Measurements from ENCODE around the gene CLCN1.
A peak's percentile ranks its signal among the peaks of the same experiment; 100 is the strongest.
"Not testable (repeated sequence)": the region's sequence is repeated elsewhere in the genome, so short reads cannot be mapped to it uniquely, and the experiment has no call there.

Gene CLCN1

GRCh38 chr7:143315776-143316175, at the start of gene CLCN1:
Gene CLCN1, plus strand, starts transcription at chr7:143316111. Its CDS starts 102 bp downstream, at chr7:143316213.
- DNase-seq = no peak

GRCh38 chr7:143269251-143269650, 46.7 kb upstream of the CLCN1 start:
- no peak for DNase-seq

GRCh38 chr7:143271240-143271639, 44.7 kb upstream of the CLCN1 start:
- DNase-seq = no peak

GRCh38 chr7:143272871-143273270, 43.0 kb upstream of the CLCN1 start:
- DNase-seq = no peak

DNA sequence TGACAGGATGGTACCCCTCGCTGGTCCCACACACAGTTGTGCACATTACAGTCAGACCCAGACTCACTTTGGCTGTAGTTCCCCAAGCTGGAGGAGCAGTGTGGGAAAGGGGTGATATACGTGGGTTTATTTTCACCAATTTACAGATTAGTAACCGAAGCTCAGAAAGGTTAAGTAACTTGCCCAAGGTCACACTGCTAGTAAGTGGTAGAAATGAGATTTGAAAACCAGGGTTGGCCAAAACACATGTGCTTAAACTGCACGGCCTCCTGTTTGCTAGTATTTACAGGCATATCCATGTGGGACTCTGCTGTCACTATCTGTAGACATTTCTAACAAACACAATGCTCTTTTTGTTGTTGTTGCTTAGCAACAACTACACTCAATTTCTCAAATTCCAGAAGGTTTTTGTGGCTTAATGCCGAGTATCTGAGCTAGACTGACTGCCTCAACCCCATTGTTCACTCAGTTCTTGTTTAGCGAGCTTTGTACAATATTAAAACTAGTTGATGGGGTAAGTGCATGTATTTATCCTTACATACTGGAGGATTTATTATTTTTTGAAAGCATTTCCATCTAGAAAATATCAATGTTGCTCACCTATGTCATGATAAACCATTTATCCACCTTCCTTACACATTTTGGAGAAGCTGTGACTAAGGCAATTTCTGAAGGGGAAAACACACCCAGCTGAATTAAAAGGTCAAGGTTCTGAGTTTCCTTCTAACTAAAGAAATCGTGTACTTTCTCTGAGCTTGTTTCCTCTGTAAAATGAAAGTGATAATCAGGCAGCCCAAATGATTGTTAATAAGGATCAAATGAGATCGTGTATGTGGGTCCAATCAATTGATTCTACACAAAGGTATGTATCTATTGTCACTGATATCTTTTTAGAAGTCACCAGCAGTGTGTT, 36.5 kb upstream of the CLCN1 start:
- DNase-seq = peak; percentile 70 to 77

- DNase-seq = no peak
These were observed 35.8 kb upstream of the CLCN1 start for GRCh38 chr7:143280160-143280559.

GRCh38 chr7:143280566-143280965, 35.3 kb upstream of the CLCN1 start:
- peak; percentile 34 to 42 for DNase-seq

DNA sequence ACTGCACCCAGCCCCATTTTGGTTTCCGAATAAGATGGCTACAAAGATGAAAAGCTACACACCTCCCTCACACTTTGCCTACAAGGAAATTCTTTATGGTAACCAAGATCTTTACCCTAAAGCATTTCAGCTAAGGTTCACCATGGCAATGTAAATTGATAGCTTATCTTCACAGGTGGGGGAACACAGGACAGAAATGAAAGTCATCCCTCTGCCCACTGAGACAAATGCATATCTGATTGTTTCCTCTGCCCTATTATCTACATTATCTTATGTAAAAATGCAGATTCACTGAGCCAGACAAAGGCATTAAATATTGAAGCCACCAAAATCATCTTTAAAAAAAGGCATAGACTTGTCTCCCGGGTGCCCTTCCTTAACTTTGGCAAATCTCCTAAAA, 34.4 kb upstream of the CLCN1 start:
- DNase-seq = no peak

DNA sequence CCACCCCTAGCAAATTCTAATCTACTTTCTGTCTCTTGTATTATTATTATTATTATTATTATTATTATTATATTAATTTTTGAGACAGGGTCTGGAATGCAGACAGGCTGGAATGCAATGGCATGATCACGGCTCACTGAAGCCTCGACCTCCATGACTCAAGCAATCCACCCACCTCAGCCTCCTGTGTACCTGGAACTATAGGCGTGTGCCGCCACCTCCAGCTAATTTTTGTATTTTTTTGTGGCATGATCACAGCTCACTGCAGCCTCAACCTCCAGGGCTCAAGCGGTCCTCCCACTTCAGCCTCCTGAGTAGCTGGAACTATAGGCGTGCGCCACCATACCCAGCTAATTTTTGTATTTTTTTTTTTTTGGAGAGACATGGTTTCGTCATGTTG, 33.8 kb upstream of the CLCN1 start:
- DNase-seq = no peak

DNA sequence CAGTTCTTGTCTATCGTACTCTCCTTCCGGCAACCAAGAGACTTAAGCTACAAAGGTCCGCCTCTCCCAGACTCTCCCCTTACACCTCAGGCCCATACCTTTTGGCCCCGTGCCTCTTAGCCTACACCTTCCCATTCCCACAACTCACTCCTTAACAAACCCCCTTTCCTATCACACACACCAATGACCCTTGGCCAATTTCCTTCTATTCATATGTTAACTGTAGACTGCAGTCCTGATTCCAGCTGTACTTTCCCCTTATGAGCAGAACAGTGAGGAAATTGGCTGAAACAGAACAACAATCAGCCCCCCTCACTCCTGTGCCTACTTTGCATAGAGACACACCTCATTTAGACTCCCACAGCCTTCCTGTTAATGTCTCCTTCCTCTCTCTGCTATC, 32.5 kb upstream of the CLCN1 start:
- no peak for DNase-seq

- no peak for DNase-seq
These were observed 31.1 kb upstream of the CLCN1 start, which contains the start of gene TMEM139 for GRCh38 chr7:143284591-143285469. Gene TMEM139, plus strand, starts transcription at chr7:143284958. Its CDS starts 1,000 bp downstream, at chr7:143285958.

DNA sequence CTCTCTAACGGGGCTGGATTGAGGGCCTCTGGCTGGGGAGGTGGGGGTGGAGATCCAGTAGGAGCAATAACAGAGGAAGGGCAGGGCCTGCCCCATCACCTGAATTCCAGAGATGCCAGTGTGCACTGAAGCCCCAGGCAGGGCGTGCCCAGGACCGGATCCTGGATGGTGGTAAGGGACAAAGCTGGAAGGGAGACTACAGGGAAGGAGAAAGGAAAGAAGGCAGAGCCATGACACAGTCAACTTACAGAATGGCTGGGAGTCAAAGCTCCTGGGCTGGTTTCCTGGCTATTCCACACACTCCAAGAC, 30.5 kb upstream of the CLCN1 start:
- no peak for DNase-seq

DNA sequence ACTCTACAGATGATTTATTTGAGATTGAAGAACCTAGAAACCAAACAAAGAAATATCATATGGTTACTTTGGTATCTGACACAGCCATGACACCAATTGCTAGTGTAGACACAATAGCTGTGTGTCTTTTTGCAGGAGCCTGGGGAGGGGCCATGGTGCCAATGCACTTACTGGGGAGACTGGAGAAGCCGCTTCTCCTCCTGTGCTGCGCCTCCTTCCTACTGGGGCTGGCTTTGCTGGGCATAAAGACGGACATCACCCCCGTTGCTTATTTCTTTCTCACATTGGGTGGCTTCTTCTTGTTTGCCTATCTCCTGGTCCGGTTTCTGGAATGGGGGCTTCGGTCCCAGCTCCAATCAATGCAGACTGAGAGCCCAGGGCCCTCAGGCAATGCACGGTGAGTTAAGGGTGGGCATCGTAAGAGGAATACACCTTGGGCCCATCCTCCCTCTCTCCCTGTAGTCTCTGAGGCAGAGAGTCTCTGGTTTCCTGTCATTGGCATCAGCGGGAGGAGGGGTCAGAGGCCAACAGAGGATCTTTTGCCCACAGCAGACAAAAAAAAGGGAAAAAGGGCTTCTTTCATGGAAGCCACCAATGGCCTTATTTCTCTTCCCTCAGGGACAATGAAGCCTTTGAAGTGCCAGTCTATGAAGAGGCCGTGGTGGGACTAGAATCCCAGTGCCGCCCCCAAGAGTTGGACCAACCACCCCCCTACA, 29.9 kb upstream of the CLCN1 start:
- no peak for DNase-seq

DNA sequence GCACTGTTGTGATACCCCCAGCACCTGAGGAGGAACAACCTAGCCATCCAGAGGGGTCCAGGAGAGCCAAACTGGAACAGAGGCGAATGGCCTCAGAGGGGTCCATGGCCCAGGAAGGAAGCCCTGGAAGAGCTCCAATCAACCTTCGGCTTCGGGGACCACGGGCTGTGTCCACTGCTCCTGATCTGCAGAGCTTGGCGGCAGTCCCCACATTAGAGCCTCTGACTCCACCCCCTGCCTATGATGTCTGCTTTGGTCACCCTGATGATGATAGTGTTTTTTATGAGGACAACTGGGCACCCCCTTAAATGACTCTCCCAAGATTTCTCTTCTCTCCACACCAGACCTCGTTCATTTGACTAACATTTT, 29.4 kb upstream of the CLCN1 start:
- DNase-seq = no peak

DNA sequence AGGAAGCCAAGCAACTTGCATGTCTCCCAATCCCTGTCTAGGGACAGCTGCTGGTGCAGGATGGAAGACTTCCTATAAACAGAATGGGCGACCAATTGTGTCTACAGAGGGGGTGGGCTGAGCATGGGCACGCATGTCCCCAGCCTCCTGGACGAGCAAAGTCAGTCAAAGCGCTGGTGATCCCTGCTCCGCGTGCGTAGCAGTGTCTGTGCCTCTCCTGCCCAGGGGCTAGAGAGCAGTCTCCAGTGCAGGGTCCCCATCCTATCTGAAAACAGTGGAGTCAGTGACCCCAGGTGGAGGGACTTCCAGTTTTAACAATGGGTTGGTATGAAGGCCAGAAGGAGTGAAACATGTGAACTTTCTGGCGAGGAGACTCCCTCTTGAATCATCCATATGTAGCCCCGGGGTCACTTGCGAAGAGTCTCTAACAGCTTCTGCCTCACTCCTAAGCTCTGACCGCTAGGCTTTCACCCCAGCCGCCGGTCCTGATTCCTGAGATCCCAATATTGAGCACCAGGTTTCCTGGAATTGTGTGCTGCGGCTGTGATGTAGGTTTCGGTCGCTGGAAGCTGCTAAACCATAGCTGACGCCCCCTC, 28.5 kb upstream of the CLCN1 start:
- no peak for DNase-seq

DNA sequence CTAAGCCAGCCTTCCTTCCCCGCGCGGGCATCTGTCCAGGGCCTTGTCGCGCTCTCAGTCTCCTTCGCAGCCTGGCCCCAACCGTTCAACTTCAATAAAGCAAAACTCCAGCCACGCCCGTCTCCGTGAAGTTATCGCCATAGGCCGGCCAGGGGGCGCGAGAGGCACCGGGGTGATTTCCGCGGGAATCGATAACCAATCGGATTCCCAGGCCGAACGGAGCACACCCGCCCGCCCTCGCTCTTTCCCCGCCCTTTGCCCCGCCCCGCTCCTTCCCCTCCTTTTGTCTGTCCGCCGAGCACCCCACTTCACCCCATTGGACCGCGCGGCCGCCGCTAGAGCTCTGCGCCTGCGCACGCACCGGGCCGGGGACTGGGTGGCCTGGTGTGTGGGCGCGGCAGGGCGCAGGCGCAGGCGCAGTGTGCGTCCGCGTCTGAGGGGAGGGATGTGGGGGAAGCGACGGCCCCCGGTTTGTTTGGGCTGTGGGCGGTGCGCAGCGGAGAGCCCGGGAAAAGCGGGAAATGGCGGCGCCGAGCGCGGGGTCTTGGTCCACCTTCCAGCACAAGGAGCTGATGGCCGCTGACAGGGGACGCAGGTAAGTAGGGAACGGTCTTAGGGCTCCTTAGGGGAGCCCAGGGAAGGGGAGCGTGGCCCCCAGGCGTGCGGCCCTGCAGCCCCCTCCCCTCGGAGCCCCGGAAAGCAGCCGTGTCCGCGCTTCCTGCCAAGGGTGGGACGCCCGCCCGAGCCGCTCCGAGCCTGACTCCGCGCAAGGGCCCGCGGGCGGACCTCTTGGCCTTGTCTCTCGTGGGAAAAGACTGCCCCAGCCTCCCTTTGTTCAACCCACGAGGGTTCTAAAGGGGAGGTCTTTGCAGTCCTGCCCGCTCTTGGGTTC, 27.7 kb upstream of the CLCN1 start, which contains the start of gene CASP2:
Gene CASP2 (plus strand): TSS at position 417 of the 892 bp plus-strand sequence. CDS start 105 bp downstream, at position 522.
- peak; percentile 95 to 97 for DNase-seq

GRCh38 chr7:143288836-143289235, 27.1 kb upstream of the CLCN1 start:
- peak; percentile 27 to 39 for DNase-seq

DNA sequence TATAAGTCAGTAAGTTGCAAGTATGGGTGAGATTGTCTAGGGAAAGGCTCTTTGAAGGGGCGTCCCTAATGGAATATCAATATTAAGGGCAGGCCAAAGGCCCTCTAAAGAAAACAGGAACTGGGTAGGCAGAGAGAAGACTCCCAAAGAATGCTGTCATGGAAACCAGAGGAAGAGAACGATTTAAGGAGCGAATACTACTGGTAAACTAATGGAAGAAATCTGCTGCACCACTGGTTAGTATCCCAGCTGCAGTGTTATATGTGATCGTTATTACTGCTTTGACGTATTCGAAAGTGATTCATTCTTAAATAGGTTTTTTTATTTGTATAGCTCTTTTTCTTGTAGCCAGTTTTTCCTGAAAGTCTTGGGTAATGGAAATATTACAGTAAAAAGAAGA, 26.5 kb upstream of the CLCN1 start:
- DNase-seq = peak in 1 of 2 donors; percentile 32

DNA sequence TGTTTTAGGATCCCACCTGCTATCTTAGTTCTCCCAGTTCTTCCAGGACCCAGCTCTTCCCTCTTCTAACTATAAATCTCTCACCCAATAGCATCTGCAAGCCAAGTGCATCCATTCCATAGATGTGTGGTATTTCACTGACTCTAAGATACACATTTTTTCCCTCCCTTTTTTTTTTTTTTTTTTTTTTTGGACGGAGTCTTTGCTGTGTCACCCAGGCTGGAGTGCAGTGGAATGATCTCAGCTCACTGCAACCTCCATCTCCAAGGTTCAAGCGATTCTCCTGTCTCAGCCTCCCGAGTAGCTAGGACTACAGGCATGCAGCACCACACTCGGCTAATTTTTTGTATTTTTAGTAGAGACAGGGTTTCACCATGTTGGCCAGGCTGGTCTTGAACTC, 26.0 kb upstream of the CLCN1 start:
- not testable (repeated sequence) for DNase-seq

DNA sequence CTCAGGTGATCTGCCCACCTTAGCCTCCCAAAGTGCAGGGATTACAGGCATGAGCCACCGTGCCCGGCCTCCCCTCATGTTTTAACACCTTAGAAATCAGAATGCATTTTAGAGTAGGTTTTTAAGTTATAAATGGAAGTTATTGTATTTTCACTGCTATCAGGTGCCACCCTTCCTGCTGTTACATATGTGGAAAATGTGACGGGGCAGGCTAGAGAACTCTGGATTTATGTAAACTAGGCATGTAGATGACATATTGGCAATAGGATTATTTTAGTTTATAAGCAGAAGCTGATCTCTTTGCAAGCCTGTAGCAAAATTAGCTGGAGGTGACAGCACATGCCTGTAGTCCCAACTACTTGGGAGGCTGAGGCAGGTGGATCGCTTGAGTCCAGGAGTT, 25.6 kb upstream of the CLCN1 start:
- no peak for DNase-seq

GRCh38 chr7:143292876-143293275, 23.0 kb upstream of the CLCN1 start:
- no peak for DNase-seq

DNA sequence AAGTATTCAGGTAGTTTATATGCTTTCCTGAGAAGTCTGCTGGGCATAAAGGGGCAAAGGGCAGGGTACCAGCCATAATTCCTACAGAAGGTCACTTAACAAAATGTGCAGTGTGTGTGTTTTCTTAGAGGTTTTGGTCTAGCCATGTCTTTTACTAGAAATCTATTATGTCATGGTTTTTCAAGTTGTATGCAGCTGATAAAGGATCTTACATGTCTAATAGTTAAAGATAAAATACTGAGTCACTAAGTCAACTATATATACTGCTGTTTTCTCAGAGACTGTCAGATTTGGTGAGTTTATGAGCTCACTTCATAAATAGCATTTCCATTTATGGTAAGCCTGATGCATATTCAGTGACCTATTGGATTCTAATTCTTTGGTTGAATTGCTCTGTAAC, 20.0 kb upstream of the CLCN1 start:
- DNase-seq = no peak
